CD4-positive, alpha-beta T cell treated with Interleukin-1 beta for 1 hour (primary cell): ENCODE data around the gene KPTN.

ENCODE experiments used
- DNase-seq, 2 donors: peaks; one replicate each; pipeline ENCODE4 v3.0.0-alpha.2; 2020 to 2022

Gene KPTN

GRCh38 chr19:47464675-47465419, 19.2 kb downstream of the KPTN start:
- no peak for DNase-seq

DNA sequence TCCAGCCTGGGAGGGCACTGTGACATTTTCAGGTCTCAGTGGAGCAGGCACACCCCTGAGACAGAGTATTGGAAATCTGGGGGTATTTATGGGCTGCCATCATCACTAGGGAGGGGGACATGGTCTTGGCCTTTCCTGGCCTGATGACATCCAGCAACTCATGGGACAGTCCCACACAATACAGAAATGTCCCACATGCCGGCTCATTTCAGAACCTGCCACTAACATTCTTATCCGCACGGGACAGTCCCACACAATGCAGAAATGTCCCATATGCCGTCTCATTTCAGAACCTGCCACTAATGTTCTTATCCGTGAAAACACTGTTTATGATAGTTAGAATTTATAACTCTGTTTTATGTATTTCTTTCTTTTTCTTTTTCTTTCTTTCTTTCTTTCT, 22.1 kb downstream of the KPTN start:
- DNase-seq: no peak

DNA sequence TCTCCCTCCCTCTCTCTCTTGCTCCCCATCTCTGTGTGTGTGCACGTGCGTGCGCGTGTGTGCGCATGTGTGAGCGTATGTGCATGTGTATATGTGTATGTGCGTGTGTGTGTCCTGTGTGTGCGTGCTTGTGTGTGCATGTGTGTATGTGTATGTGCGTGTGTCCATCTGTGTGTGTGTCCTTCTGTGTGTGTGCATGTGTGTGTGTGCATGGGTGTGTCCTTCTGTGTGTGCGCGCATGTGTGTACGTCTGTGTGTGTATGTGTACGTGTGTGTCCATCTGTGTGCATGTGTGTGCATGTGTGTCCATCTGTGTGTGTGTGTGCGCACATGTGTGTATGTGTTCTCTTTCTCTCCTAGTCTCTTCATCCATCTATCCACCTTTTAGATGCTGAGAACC, 24.5 kb downstream of the KPTN start:
- no peak for DNase-seq

GRCh38 chr19:47458672-47459071, 25.3 kb downstream of the KPTN start:
- no peak for DNase-seq

GRCh38 chr19:47456721-47457474, 27.1 kb downstream of the KPTN start:
- DNase-seq: no peak

- no peak for DNase-seq
Observed at GRCh38 chr19:47450478-47450877, 33.5 kb downstream of the KPTN start.

GRCh38 chr19:47448360-47448727, 35.7 kb downstream of the KPTN start:
- no peak for DNase-seq

- peak; percentile 47 to 52 for DNase-seq
Observed at GRCh38 chr19:47447470-47448359, 36.3 kb downstream of the KPTN start.

- DNase-seq: no peak
Observed at GRCh38 chr19:47446534-47447469, 37.2 kb downstream of the KPTN start.

GRCh38 chr19:47445937-47446402, 38.0 kb downstream of the KPTN start:
- DNase-seq: peak; percentile 66 to 72

- no peak for DNase-seq
Observed at GRCh38 chr19:47445527-47445926, 38.5 kb downstream of the KPTN start.

DNA sequence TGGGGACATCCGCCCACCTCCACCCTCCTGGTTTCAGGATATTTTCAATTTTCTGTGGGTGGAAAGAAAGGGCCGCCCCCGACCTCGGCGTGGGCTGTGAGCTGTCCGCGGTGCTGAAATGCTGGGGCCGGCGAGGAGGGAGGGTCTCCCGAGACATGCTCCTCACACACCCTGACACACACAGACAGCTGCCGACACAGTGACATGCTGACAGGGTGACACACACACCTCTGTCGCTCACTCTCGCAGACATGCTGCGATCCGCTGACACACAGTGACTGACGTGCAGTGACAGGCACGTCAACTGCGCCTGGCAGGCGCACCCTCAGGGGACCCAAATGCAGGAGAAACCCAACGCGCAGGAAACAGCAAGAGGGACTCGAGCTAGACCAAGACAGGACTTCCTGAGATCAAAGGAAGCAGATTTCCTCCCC, 39.6 kb downstream of the KPTN start:
- DNase-seq: peak; percentile 11 to 43

DNA sequence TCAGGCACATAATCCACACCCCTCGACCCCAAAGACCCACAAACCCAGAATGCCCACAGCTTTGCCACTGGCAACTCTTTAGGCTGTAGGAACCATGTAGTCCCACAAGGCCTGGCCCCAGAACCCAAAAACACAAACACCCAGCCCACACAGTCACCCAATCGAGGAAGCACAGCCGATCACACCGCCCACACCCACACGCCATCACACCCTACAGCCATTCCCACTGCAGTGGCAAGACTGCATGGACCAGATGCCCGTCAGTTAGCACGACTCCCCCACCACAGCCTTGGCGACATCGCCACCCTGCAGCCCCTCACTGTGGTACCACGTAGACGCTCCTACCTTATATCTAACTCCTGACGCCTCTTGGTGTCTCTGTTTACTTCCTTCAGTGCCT, 40.7 kb downstream of the KPTN start:
- no peak for DNase-seq

DNA sequence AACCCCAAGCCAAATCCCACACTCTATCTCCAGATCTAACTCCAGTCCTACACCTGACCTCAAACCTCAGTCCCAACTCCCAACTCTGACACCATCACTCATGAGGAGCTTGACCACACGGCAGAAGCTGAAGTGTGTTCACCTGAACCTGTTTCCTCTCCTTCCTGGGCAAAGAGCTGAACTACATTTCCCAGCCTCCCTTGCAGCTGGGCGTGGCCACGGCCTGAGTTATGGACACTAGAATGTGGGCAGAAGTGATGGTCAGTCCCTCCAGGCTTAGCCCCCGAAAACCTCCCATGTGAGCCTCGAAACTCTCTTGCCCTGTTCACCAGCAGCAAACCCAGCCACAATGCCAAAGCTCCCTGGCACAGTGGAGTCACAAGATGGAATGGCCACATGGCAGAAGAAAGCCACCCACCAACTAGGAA, 45.2 kb downstream of the KPTN start:
- DNase-seq: no peak

DNA sequence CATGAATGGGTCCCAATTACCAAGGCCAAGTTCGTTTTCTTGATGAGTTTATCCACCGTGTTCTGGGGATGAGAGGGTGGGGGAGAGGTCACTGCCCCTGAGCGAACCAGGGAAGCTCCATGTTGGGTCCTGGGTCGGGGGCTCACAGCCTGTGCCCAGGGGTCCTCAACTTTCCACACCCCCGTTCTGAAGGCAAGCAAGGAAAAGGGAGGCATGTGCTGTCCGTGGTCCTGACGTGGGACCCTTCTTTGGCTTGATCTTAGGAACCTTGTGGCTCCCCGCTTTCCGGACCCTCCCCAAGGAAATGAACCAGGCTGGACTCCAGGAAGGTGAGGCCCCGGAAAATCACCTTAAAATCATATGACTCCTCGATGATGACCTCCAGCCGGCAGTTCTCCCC, 46.5 kb downstream of the KPTN start:
- DNase-seq: no peak

DNA sequence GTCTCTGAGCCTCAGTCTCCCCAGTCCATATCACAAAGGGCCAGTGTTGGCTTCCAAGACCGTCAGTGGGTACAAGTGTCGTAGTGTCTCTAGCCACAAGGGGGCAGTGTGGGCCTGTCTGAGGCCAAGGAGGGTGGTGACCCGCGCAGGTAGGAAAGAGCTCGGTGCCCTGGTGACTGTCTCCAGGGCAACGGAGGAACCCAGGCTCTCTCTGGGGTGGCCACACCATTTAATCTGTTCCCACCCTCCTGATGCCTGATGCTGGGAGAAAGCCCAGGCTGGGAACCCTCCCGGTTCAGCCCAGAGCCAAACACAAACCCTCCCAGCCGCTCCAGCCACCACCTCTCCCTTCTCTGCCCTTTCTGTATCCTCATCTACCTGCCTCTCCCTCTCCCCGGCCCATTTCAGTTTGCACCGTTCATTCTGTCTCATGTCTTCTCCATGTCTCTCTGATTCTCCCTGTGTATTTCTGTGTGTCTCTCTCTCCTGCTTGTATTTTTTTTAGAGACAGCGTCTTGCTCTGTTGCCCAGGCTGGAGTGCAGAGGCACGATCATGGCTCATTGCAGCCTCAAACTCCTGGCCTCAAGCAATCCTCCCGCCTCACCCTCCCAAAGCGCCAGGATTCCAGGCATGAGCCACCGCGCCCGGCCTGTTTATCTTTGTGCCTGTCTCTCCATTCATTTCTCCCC, 47.2 kb downstream of the KPTN start:
- peak; percentile 77 to 83 for DNase-seq

DNA sequence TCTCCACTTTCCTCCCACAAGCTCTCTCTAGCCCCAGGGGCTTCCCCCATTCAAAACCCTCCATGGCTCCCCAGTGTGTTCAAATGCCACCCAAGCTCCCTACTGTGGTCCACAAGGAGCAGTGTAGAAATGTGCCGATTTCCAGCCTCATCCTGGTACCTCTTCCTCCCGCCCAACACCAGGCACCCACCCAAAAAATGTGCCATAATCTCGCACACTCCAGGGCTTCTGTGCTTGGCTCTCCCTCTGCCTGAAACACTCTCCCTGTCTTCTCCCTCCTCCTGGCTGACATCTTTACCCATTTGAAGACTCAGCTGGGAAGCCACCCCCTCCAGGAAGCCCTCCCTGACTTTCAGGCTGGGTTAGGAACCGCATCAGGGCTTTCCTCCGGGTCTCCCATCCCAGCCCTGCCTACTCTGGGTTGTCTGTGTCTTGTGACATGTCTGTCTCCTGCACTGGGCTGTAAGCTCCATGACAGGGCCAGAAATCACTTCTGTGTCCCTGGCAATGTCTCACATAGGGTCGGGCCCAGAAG, 48.1 kb downstream of the KPTN start:
- no peak for DNase-seq

DNA sequence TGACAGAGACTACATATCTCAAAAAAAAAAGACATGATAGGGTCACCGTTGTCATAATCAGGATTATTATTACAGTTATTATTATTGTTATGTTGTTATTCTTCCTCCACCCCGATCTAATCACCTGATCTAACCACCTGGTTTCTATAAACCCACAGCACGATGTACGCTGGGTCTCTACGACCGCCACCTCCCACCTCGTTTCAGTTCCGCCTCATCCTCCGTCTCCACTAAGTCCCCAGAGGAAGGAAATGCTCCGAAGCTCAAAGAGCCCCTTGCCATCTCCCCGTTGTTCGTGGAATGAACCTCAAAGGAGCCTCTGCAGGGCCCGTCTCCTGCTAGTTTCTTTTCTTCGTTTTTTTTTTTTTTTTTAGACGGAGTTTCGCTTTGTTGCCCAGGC, 48.8 kb downstream of the KPTN start:
- peak in 1 of 2 donors; percentile 29 for DNase-seq

- no peak for DNase-seq
Observed at GRCh38 chr19:47434088-47434487, 49.9 kb downstream of the KPTN start.

- no peak for DNase-seq
Observed at GRCh38 chr19:47433121-47433520, 50.9 kb downstream of the KPTN start.

DNA sequence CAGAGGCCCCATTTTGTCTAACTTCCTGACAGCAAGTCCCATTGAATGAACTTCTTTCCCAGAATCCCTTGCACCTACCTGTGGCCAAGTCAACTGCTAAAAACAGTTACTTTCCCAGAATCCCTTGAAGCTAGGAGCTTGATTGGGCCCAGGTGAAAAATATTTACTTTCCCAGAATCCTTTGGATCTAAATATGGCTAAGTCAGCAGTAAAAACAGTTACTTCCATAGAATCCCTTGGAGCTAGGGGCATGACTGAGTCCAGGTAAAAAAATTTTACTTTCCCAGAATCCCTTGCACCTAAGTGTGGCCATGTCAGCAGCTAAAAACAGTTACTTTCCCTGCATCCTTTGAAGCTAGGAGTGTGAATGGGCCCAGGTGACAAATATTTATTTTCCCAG, 51.5 kb downstream of the KPTN start:
- no peak for DNase-seq
